NOMO-1 (cell line): ENCODE measurements around the gene IL17RA.
"Not testable (repeated sequence)": the region's sequence is repeated elsewhere in the genome, so short reads cannot be mapped to it uniquely, and the experiment has no call there.

Source experiments
- DNase-seq, 2 experiments: peaks; one replicate each; lab custom pipeline; 2025; ENCODE audit not compliant: unreplicated experiment in 2 of 2; lab: John Stamatoyannopoulos, UW

The IL17RA gene

DNA sequence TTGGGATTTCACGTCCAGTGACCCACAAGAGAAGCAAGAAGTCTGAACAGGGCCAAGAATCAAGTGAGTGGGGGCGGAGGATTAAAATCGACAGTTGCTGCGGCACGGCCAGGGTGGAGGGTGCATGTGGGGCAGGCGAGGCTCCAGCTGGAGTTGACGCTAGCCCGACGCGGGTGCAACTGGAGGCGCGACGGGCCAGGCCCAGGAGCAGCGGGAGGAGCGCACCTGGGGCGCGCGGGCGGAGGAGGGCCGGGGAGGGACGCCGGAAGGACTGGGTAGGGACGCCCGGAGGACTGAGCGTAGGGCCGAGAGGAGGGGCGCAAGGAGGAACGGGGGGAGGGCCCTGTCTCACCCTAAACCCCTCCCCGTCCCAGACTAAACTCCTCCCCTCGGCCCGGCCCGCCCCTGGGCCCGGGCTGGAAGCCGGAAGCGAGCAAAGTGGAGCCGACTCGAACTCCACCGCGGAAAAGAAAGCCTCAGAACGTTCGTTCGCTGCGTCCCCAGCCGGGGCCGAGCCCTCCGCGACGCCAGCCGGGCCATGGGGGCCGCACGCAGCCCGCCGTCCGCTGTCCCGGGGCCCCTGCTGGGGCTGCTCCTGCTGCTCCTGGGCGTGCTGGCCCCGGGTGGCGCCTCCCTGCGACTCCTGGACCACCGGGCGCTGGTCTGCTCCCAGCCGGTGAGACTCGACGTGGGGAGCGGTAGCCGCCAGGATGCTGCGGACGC, at the start of gene IL17RA:
Gene IL17RA (plus strand): TSS at position 447 of the 723 bp plus-strand sequence. CDS start 92 bp downstream, at position 539.
- DNase-seq = peak; percentile 86 to 94

- no peak for DNase-seq
These were observed 49.6 kb upstream of the IL17RA start for GRCh38 chr22:17035246-17035645.

DNA sequence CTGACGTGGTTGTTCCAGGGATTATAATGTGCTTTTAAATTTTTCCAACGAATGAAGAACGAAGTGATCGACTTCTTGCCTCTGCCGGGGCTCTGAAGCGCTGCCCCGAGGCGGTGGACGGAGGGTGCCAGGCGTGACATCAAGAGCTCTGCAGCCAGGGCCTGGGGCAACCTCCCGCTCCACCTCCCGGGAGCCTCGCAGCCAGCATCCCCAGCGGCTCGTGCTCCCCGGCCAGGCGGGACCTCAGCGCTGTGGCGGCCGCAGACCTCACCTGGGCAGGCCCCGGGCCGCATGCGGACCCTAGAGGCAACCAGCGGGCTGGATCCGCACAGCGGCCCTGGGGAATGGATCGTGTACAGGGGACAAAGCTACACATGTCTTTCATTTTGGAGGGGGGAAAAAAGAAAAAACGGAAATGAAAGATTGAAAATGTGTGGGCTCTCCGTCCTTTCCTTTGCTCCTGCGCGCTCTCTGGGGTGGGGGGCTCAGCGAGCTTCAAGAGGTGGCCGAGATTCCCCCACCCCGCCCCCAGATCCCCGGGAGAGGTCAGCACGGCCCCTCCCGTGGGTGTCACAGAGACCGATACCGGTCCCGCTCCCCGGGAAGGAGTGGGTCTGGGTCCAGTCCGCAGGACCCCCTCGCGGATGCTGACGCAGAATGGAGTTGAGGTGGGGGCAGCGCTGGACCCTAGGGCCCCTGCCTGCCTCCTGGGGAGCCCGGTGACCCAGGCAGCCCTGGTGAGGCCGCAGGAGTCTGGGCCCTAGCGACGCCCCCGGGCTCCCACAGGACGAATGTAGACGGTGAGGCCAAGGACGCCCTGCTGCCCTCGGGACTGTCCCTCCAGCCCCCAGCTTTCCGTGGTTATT, 48.6 kb upstream of the IL17RA start:
- DNase-seq = not testable (repeated sequence)

DNA sequence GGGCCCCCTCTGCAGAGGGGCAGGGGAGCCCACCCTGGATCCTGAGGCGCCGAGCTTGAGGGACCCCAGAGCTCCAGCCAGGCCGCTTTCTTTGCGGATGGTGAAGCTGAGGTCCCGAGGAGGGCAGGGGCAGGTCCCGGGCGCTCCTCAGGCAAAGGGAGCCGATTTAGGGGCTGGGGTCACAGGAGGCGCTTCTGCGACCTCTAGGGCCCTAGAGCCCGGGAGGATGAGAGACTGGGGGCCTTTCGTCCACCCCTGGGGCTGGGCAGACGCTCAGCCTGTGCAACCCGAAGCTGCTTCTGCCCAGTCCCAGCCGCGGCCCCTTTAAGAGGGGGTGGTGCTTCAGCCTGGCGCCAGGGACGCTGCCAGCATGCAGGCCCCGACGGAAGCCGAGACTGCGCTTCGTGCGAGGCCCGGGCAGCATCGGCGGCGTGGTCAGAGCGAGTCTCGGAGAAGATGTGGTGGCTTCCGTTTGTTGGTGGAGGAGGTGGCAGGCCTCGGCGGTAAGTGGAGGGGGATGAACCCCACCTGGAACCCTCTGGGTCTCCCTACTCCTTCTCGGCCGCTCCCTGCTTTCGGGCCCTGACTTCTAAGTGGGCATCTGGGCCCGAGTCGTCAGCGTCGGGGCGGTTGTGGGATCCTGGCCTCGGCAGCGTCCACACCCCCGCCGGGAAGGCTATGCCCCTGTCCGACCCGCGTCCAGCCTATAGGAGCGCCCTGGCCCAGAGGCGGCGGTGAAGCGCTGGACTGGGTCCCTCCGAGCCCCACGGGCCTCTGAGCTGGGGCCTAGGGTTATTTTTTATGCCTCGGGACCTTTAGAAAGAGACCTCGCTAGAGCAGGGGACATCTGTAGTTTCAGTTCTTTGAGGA, 47.7 kb upstream of the IL17RA start:
- DNase-seq = not testable (repeated sequence)

DNA sequence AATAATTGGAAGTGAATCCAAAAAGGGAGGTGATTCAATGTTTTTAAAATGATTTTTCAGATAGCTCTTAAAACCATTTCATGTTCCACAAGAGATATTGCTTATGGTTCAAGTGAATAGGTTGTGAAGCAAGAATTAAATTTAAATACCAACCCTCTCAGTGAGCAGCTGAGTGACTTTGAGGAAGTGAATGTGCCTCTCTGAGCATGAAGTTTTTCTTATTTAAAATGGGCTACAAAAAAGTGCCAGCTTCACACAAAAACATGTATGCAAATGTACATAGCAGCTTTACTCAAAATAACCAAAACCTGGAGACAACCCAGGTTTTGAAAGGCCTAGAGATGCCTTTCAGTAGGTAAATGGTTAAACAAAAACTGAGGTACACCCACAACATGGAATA, 41.3 kb upstream of the IL17RA start:
- peak in 1 of 2 experiments; percentile 18 for DNase-seq

DNA sequence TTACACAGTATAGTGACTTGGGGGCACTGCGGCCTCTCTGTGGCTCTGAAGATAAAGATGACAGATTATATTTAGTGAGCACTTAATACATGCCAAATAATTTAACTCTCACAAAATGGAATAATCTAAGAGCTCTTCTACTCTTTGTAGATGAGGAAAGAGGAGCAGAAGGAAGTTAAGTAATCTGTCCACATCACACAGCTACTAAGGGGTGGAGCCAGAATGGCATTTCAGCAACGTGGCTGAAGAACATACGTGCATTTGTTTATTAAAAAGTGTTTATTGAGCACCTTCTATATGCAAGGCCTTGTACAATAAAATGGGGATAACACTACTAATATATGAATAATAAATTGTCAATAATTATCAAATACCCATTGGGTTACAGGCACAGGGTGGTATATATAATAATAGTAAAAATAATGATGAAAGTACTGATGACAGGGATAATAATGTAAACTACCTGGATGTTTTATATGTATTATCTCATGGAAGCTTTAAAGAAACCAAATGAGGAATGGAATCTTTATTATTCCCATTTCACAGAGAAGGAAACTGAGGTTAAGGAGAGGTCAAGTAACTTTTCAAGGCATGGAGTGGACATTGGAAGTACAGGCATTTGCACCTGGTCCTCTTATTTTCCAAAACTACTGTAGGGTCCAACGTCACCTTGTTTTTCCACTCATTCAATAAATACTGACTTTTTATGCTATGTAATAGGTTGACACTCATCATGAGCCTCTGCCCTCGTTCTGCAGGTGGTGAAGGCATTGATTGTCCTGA, 38.0 kb upstream of the IL17RA start:
- peak; percentile 15 to 67 for DNase-seq

DNA sequence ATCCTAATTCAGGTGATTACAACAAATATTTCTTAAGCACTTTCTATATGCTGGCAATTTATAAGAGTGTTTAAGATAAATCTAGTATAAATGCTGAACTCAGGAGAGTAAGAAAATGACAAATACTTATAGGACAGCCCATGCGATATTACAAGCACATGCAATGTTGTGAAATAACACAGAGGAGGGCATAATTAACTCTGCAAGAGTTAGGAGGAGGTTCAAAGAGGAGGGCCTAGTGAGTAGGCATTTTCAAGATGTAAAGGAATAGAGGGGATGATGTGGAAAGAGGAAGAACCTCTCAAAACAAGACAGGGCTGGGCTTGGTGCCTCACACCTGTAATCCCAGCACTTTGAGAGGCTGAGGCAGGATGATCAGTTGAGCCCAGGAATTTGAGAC, 37.1 kb upstream of the IL17RA start:
- DNase-seq = peak; percentile 70 to 91

- no peak for DNase-seq
These were observed 28.7 kb upstream of the IL17RA start for GRCh38 chr22:17056058-17056457.

GRCh38 chr22:17056807-17057206, 28.0 kb upstream of the IL17RA start:
- DNase-seq = no peak

GRCh38 chr22:17057959-17058814, 26.6 kb upstream of the IL17RA start:
- DNase-seq = peak; percentile 18 to 25

- peak in 1 of 2 experiments; percentile 13 for DNase-seq
These were observed 24.7 kb upstream of the IL17RA start for GRCh38 chr22:17060126-17060525.

DNA sequence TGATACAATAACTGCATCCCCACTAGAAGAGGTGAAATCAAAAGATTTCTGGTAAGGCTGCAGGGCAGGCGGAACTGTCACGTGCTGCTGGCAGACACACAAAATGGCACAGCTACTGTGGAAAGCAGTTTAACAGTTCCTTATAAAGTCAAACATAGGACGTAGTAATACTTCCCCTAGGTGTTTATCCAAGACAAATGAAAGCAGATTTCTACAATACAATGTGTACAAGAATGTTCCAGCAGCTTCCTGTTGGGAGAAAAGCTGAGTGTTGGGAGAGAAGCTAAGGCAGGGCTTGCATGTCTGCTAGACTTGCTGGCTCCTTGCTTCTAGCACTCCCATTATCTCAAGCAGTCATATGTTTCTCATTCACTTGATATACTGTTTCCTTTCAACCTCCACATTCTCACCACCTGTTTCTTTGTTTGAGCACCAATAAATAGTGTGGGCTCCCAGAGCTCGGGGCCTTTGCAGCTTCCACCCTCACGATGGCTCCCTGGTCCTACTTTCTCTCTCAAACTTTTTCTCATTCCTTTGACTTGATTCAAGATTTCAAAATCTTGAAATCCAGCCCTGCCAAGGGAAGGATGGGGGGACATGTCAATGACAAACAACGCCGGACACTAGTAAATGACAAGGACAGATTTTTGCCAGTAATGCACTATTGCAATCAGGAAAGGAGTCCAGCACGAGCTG, 21.2 kb upstream of the IL17RA start:
- no peak for DNase-seq

GRCh38 chr22:17064498-17065100, 20.2 kb upstream of the IL17RA start:
- DNase-seq = no peak

GRCh38 chr22:17065433-17065832, 19.4 kb upstream of the IL17RA start:
- no peak for DNase-seq

GRCh38 chr22:17072877-17073276, 11.9 kb upstream of the IL17RA start:
- no peak for DNase-seq

GRCh38 chr22:17074648-17075002, 10.2 kb upstream of the IL17RA start:
- no peak for DNase-seq

GRCh38 chr22:17077255-17077654, 7.5 kb upstream of the IL17RA start:
- DNase-seq = no peak

- no peak for DNase-seq
These were observed 5.2 kb upstream of the IL17RA start for GRCh38 chr22:17079572-17079971.
